GM18499 (cell line): ENCODE measurements around the gene RBBP7.

ENCODE experiments used
- ATAC-seq: cut with Tn5 transposase; IDR thresholded peaks from one replicate; pipeline ENCODE4 v1.9.1; 2021; ENCODE audit warnings: moderate number of reproducible peaks; ENCODE audit not compliant: insufficient read depth, unreplicated experiment

RBBP7 gene

GRCh38 chrX:16828124-16828908 lies 41.8 kb downstream of the RBBP7 start:
- no peak for ATAC-seq

DNA sequence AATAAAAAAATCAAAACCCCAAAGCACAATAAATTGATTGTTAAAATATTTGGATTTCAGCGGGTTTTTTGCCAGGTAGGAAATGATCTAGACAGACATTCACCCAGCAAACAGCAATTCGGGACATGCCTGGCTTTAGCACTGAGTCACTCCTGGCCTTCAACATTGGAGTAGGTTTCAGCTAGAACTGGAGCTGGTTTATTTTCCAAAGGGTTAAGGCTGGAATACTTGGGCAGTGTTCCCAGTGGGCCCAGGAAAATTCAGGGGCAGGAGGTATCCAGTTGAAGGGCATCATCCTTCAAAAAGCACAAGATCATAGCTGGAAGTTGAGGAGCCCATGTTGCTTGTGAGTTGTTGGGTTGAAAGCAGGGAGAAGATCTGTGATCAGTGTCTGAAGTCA lies 42.9 kb downstream of the RBBP7 start:
- no peak for ATAC-seq

DNA sequence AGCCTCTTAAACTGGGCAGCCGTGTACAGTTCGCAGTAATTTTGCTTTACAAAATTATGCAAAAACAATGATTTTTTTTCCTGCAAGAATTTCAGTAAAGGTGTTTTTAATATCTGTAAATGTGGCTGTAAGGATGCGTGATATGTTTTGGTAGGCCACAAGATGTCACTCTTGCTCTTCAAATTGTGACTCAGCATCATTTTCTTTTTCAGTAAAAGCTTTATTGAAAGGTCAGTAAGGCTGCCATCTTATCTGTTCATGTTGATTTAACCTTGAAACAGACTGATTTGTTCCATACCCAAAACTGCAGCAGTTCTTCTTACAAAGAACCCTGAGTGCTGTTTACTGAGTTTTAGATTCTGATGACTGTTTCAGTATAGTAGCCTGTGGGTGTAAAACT lies 44.0 kb downstream of the RBBP7 start:
- ATAC-seq = no peak

GRCh38 chrX:16825264-16826035 lies 44.7 kb downstream of the RBBP7 start:
- no peak for ATAC-seq

- no peak for ATAC-seq
Measured at GRCh38 chrX:16822723-16823122, 47.4 kb downstream of the RBBP7 start.

DNA sequence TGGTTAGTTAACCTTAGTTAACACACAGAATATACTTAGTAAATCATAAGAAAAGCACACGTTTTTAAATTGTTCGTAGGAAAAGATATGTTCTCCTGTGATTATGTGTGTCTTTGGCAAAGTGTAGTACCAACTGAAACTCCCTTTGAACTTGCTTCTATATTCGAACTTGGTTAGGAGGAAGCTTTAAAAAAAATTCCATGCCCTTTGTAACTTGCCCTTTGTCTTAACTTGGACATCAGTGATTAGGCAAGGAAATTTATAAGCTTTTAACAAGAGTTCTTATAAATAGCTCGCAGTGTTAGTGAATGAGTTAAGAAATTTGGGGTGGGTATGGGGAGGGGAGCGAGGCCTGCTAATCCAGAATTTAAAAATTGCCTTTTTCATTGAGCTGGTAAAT lies 50.5 kb downstream of the RBBP7 start:
- no peak for ATAC-seq

GRCh38 chrX:16814597-16814996 lies 55.6 kb downstream of the RBBP7 start:
- no peak for ATAC-seq

GRCh38 chrX:16807976-16808542 lies 62.1 kb downstream of the RBBP7 start:
- ATAC-seq = no peak

GRCh38 chrX:16807548-16807947 lies 62.6 kb downstream of the RBBP7 start:
- no peak for ATAC-seq

GRCh38 chrX:16804923-16805464 lies 65.2 kb downstream of the RBBP7 start:
- ATAC-seq = no peak

- ATAC-seq = no peak
Measured at GRCh38 chrX:16797841-16798240, 72.3 kb downstream of the RBBP7 start.

DNA sequence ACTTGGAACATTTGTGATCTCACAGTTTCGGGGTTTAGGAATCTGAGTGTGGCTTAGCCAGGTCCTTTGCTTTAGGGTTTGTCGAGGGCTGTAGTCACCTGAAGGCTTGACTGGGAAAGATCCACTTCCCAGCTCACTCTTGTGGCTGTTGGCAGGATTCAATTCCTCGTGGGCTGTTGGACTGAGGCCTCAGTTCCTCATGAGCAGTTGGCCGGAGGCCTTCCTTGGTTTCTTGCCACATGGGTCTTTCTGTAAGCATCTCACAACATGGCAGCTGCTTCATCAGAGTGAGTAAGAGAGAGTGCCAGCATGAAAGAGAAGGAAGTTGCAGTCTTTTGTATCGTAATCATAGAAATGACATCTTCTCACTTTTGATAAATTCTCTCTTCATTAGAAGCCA lies 72.8 kb downstream of the RBBP7 start:
- no peak for ATAC-seq

DNA sequence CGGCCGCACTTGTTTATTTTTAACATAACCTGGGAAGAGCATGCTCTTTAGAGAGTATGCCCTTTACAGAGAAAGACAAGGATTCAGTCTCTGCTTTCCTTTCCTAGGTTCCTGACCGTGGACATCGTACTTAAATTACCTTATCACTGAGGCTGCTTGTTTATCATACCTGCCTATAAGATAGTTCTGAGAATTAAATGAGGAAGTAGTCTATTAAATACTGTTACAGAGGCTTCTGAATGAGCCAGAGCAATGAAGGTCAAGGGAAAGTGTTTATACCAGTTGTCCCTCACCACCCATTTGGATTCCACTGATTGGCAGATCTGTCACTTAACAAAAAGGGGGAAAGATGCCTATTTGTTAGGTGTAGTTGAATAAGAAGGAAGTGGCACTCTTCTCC lies 73.9 kb downstream of the RBBP7 start:
- ATAC-seq = no peak
